AG04449 (cell line): ENCODE results near the gene PHLDA2.
A peak's percentile ranks its signal among the peaks of the same experiment; 100 is the strongest.

Source experiments
- CTCF ChIA-PET: fragments of 350-600 bp; formaldehyde crosslinking; extraction: SDS; loops from one replicate; lab custom pipeline; 2021; ENCODE audit warnings: antibody characterized with exemption; lab: Yijun Ruan, JAX
- POLR2A ChIA-PET: fragments of 400-600, 350-600 bp; formaldehyde crosslinking; extraction: SDS; loops from one replicate; lab custom pipeline; 2020; ENCODE audit warnings: antibody characterized with exemption, inconsistent platforms; lab: Yijun Ruan, JAX
- DNase-seq: peaks from one replicate; pipeline ENCODE4 v3.0.0-alpha.2; 2010; ENCODE audit warnings: low read depth, low spot score
- H3K4me3 ChIP-seq: 2 replicates; pipeline ENCODE4 v1.5.1; 2011; ENCODE audit warnings: low read depth, mild to moderate bottlenecking, control low read depth, low read length
- TF ChIP-seq, protein P1 (sequence below): IDR thresholded peaks from one replicate; pipeline ENCODE4 v1.5.1; 2011; ENCODE audit warnings: mild to moderate bottlenecking, moderate library complexity, low read length, control low read depth, inconsistent platforms; ENCODE audit not compliant: insufficient read depth; ENCODE audit errors: missing control alignments

The PHLDA2 gene

GRCh38 chr11:2927121-2927800 is 2.0 kb downstream of the PHLDA2 start:
- CTCF ChIA-PET, result interaction anchor here (1.0 to 3.8 kb wide), 4 partner anchors 11 to 396 kb away, joined by 3 to 13 read pairs (median 4); no protein-coding TSS in a partner anchor
- TF ChIP-seq, protein P1, sequence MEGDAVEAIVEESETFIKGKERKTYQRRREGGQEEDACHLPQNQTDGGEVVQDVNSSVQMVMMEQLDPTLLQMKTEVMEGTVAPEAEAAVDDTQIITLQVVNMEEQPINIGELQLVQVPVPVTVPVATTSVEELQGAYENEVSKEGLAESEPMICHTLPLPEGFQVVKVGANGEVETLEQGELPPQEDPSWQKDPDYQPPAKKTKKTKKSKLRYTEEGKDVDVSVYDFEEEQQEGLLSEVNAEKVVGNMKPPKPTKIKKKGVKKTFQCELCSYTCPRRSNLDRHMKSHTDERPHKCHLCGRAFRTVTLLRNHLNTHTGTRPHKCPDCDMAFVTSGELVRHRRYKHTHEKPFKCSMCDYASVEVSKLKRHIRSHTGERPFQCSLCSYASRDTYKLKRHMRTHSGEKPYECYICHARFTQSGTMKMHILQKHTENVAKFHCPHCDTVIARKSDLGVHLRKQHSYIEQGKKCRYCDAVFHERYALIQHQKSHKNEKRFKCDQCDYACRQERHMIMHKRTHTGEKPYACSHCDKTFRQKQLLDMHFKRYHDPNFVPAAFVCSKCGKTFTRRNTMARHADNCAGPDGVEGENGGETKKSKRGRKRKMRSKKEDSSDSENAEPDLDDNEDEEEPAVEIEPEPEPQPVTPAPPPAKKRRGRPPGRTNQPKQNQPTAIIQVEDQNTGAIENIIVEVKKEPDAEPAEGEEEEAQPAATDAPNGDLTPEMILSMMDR, result no peak
- POLR2A ChIA-PET, result no interaction called here
- H3K4me3 ChIP-seq, result peak overlapping the region; percentile 77
- DNase-seq, result no peak

- CTCF ChIA-PET, result interaction anchor here (1.0 kb wide), 2 partner anchors 10 to 395 kb away, joined by 4 read pairs; no protein-coding TSS in a partner anchor
- no peak overlapping the region for H3K4me3 ChIP-seq
- POLR2A ChIA-PET, result no interaction called here
- no peak for DNase-seq
- TF ChIP-seq, protein P1, result no peak
Measured at GRCh38 chr11:2926611-2927051, 2.6 kb downstream of the PHLDA2 start.

- no peak for DNase-seq
- TF ChIP-seq, protein P1, result no peak
- ChIA-PET CTCF (interaction anchor here (2.7 kb wide), 1 partner anchor 392 kb away, joined by 13 read pairs; no protein-coding TSS in a partner anchor), POLR2A (interaction anchor here (0.7 kb wide), 1 partner anchor 219 kb away, joined by 5 read pairs; no protein-coding TSS in a partner anchor)
- H3K4me3 ChIP-seq, result no peak overlapping the region
Measured at GRCh38 chr11:2924821-2925675, 4.2 kb downstream of the PHLDA2 start.

- ChIA-PET CTCF (interaction anchor here (2.7 kb wide), 1 partner anchor 391 kb away, joined by 13 read pairs; no protein-coding TSS in a partner anchor), POLR2A (no interaction called here)
- no peak for DNase-seq
- TF ChIP-seq, protein P1, result no peak
- H3K4me3 ChIP-seq, result no peak overlapping the region
Measured at GRCh38 chr11:2924381-2924780, 4.8 kb downstream of the PHLDA2 start.

DNA sequence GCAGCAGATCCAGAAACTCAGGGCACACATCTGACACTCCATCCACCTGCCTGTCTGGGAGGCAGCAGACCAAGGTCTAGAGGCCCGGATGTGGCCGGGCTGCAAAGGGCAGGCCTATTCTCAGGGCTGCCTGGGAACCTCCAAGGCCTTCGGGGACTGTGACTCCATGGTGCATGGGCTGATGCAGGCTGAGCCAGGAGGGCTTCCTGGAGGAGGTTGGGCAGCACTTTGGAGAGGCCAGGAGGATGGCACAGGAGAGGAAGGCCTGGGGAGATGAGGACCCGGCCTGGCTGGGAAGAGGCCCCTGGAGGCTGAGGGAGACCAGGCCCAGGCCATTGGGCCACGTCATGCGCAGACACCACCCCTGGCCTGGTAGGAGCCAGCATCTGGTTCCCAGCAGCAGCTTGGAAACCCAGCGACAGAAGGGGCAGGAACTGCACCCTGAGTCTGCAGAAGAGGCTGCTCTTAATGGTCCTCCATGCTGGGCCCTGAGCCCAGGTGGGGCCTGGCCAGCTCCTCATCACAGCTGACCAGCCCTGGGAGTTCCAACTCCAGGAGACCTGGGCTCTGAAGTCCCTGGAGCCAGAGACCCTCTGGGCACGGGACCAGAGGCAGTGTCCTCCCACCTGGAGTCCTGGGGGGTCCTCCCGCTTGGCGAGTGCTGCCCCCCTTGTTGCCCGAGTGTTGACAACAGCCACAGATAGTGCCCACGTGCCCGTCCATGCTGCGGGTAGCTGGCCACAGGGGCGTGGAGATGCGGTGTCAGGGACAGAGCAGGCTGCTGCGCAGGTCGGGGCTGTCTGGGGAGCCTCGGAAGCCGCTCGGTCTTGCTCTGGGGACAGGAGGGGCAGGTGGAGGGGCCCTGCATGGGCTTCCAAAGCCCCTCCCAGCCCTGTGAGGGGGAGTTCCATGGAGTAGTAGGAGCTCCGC is 5.5 kb downstream of the PHLDA2 start:
- TF ChIP-seq, protein P1, result no peak
- CTCF ChIA-PET, result interaction anchor here (2.7 kb wide), 1 partner anchor 391 kb away, joined by 13 read pairs; no protein-coding TSS in a partner anchor
- DNase-seq, result no peak
- no peak overlapping the region for H3K4me3 ChIP-seq
- POLR2A ChIA-PET, result no interaction called here
